ENCODE measurements around the gene PHF3. TPM values are rescaled to one million over a fixed set of nuclear protein-coding genes. Genes with fewer than 3 reads are reported as not detected.

PHF3 gene
- total and polyA plus RNA-seq, 2 experiments from 2014 or later: 37.1 to 77.3 TPM

DNA sequence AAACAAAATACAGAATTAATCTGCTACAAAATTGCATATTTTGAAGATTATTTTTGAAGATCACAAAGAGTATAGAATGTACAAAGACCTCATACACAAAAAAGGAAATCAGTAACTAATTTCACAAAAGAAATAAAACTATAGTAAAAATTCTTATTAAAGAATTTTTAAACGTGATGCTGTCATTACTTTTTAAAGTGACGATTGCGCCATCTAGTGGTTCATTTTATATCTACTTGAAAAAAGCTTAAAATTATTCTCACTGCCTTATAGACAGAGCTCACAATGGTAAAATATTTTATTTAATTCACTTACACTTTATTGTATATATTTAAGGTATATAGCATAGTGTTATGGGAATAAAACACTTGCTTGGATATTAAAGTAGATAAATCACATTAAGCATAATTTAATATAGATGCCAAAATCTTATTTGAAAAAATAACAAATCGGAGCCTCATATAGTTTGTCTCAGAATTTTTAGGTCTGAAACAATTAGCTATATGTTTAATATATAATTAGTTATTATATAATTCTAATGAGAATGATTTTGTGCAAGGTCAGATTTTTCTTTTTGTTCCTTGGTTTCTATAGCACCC, 128.8 kb downstream of the PHF3 start:
- no peaks in the 10 kb centered on the region for H4K20me1 ChIP-seq (replicated peaks; ENCODE audit: insufficient read depth)
- H3K4me3 Mint-ChIP-seq: no peak overlapping the region
- no peaks in the 10 kb centered on the region for H3K36me3 ChIP-seq (ENCODE audit: insufficient read depth)
- TF ChIP-seq, protein P1, sequence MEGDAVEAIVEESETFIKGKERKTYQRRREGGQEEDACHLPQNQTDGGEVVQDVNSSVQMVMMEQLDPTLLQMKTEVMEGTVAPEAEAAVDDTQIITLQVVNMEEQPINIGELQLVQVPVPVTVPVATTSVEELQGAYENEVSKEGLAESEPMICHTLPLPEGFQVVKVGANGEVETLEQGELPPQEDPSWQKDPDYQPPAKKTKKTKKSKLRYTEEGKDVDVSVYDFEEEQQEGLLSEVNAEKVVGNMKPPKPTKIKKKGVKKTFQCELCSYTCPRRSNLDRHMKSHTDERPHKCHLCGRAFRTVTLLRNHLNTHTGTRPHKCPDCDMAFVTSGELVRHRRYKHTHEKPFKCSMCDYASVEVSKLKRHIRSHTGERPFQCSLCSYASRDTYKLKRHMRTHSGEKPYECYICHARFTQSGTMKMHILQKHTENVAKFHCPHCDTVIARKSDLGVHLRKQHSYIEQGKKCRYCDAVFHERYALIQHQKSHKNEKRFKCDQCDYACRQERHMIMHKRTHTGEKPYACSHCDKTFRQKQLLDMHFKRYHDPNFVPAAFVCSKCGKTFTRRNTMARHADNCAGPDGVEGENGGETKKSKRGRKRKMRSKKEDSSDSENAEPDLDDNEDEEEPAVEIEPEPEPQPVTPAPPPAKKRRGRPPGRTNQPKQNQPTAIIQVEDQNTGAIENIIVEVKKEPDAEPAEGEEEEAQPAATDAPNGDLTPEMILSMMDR (conservative IDR thresholded peaks at IDR 0.05; ENCODE audit: low read depth in 2 of 2): peak in 1 of 2 experiments; percentile 73; a peak in 3 of 4 replicates
- TF ChIP-seq, protein P2, sequence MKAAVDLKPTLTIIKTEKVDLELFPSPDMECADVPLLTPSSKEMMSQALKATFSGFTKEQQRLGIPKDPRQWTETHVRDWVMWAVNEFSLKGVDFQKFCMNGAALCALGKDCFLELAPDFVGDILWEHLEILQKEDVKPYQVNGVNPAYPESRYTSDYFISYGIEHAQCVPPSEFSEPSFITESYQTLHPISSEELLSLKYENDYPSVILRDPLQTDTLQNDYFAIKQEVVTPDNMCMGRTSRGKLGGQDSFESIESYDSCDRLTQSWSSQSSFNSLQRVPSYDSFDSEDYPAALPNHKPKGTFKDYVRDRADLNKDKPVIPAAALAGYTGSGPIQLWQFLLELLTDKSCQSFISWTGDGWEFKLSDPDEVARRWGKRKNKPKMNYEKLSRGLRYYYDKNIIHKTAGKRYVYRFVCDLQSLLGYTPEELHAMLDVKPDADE (IDR thresholded peaks at IDR 0.05): no peak
- no peak overlapping the region for H3K4me2 ChIP-seq
- H3K9me3 Mint-ChIP-seq: peaks cover 14% of the 10 kb centered on the region
- H3K4me3 ChIP-seq: no peak overlapping the region
- ATAC-seq: no peak
- H3F3A ChIP-seq (replicated peaks; ENCODE audit: low read depth): no peaks in the 10 kb centered on the region
- H3K9me2 ChIP-seq (ENCODE audit: insufficient read depth): no peaks in the 10 kb centered on the region
- no peaks in the 10 kb centered on the region for H3K4me1 ChIP-seq (ENCODE audit: insufficient read depth)
- no peak overlapping the region for H3K27ac Mint-ChIP-seq
- no peaks in the 10 kb centered on the region for H3K79me2 ChIP-seq (replicated peaks; ENCODE audit: insufficient read depth)
- peaks cover 4% of the 10 kb centered on the region; the same call in 1 of the 3 replicates for H3K4me1 Mint-ChIP-seq
- no peaks in the 10 kb centered on the region for H3K27me3 ChIP-seq (ENCODE audit: insufficient read depth)
- DNase-seq (ENCODE audit: low spot score): peak; percentile 68
- no peaks in the 10 kb centered on the region for H3K36me3 Mint-ChIP-seq (ENCODE audit: low read depth)
- no peak overlapping the region for H2AFZ ChIP-seq
- no peaks in the 10 kb centered on the region for H3K27me3 Mint-ChIP-seq (ENCODE audit: insufficient read depth, low read depth, poor library complexity)
- no peak overlapping the region for H3K27ac ChIP-seq (ENCODE audit: low read depth)

Small RNA genes within 50 kb of the gene (small RNA-seq; reads per million reads assigned to genes)
- not detected for gene AL513043.1 (ENCODE audit: low replicate concordance)

Other genes starting within 250 kb of the PHF3 start
- 96.9 and 99.0 TPM in 2 replicates for gene PTP4A1, start 63.3 kb upstream of the PHF3 start, total RNA-seq (2014; rRNA removed; shearing (Covaris generic))
- gene PTP4A1, start 63.3 kb upstream of the PHF3 start, polyA plus RNA-seq (2016; fragmentation: Nextera tagmentation; extraction: Ambion mirVana): 88.6 and 102 TPM in 2 replicates